Measurements from ENCODE around the gene MECP2.

The MECP2 gene

GRCh38 chrX:153993978-153994377 is 103.5 kb downstream of the MECP2 start:
- no peak overlapping the region for H3K4me3 ChIP-seq (ENCODE audit: low read depth, low read length)
- TF ChIP-seq CTCF (IDR thresholded peaks at IDR 0.05; ENCODE audit: borderline replicate concordance, insufficient read depth, low read depth, low read length) = no peak

- no peak for TF ChIP-seq CTCF (IDR thresholded peaks at IDR 0.05; ENCODE audit: borderline replicate concordance, insufficient read depth, low read depth, low read length)
- H3K4me3 ChIP-seq (ENCODE audit: low read depth, low read length) = no peak overlapping the region
Observed at GRCh38 chrX:153993079-153993478, 104.4 kb downstream of the MECP2 start.

GRCh38 chrX:153992180-153992579 is 105.3 kb downstream of the MECP2 start:
- no peak for TF ChIP-seq CTCF (IDR thresholded peaks at IDR 0.05; ENCODE audit: borderline replicate concordance, insufficient read depth, low read depth, low read length)
- no peak overlapping the region for H3K4me3 ChIP-seq (ENCODE audit: low read depth, low read length)

GRCh38 chrX:153991013-153991580 is 106.4 kb downstream of the MECP2 start:
- TF ChIP-seq CTCF (IDR thresholded peaks at IDR 0.05; ENCODE audit: borderline replicate concordance, insufficient read depth, low read depth, low read length) = no peak
- H3K4me3 ChIP-seq (ENCODE audit: low read depth, low read length) = no peak overlapping the region

GRCh38 chrX:153989973-153990655 is 107.4 kb downstream of the MECP2 start:
- H3K4me3 ChIP-seq (ENCODE audit: low read depth, low read length) = no peak overlapping the region
- TF ChIP-seq CTCF (IDR thresholded peaks at IDR 0.05; ENCODE audit: borderline replicate concordance, insufficient read depth, low read depth, low read length) = no peak

- no peak for TF ChIP-seq CTCF (IDR thresholded peaks at IDR 0.05; ENCODE audit: borderline replicate concordance, insufficient read depth, low read depth, low read length)
- no peak overlapping the region for H3K4me3 ChIP-seq (ENCODE audit: low read depth, low read length)
Observed at GRCh38 chrX:153988493-153988892, 109.0 kb downstream of the MECP2 start.
